Adrenal gland (tissue), 5 donors: ENCODE results near the gene RIC8B.
"Not testable (repeated sequence)": the region's sequence is repeated elsewhere in the genome, so short reads cannot be mapped to it uniquely, and the experiment has no call there.

Experiments
- POLR2A ChIP-seq, 2 donors: fragments of 450-650 bp; IDR thresholded peaks; one replicate each; pipeline ENCODE4 v1.6.1; 2017; ENCODE audit warnings: antibody characterized with exemption in 2 of 2, mild to moderate bottlenecking in 2 of 2, moderate library complexity in 1 of 2
- TF ChIP-seq, protein P1 (sequence below), 6 experiments: fragments of 450-650 bp in 4 of 6; fragments of 200-600 bp in 2 of 6; sonication (generic) in 1 of 6; IDR thresholded peaks; 1 replicate in 5 of 6; 2 replicates in 1 of 6; pipeline versions ENCODE4 v1.5.1 to v1.8.0; 2016 to 2021; ENCODE audit warnings: antibody characterized with exemption in 6 of 6, mild to moderate bottlenecking in 2 of 6, moderate library complexity in 1 of 6
- donor health status: DM: no; HTN: no; CAD: no.

DNA sequence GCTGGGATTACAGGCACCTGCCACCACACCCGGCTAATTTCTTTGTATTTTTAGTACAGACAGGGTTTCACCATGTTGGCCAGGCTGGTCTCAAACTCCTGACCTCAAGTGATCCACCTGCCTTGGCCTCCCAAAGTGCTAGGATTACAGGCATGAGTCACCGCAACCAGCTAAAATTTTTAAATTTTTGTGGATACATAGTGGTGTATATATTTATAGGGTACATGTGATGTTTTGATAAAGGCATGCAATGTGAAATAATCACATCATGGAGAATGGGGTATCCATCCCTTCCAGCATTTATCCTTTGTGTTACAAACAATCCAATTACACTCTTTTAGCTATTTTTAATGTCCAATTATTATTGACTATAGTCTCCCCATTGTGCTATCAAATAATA is 147.5 kb downstream of the RIC8B start:
- TF ChIP-seq, protein P1, sequence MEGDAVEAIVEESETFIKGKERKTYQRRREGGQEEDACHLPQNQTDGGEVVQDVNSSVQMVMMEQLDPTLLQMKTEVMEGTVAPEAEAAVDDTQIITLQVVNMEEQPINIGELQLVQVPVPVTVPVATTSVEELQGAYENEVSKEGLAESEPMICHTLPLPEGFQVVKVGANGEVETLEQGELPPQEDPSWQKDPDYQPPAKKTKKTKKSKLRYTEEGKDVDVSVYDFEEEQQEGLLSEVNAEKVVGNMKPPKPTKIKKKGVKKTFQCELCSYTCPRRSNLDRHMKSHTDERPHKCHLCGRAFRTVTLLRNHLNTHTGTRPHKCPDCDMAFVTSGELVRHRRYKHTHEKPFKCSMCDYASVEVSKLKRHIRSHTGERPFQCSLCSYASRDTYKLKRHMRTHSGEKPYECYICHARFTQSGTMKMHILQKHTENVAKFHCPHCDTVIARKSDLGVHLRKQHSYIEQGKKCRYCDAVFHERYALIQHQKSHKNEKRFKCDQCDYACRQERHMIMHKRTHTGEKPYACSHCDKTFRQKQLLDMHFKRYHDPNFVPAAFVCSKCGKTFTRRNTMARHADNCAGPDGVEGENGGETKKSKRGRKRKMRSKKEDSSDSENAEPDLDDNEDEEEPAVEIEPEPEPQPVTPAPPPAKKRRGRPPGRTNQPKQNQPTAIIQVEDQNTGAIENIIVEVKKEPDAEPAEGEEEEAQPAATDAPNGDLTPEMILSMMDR (IDR thresholded peaks at IDR 0.05) = not testable (repeated sequence)
- not testable (repeated sequence) for TF ChIP-seq POLR2A (IDR thresholded peaks at IDR 0.05)
